Keratinocyte (primary cell): ENCODE data around the gene GRAMD2A. TPM values are rescaled to one million over a fixed set of nuclear protein-coding genes. Genes with fewer than 3 reads are reported as not detected.

ENCODE experiments used
- DNase-seq: peaks from one replicate; pipeline ENCODE4 v3.0.0-alpha.2; 2011; ENCODE audit warnings: low read depth, missing footprints, low spot score
- FAIRE-seq: peaks from 2 replicates; lab custom pipeline; 2011; peaks lifted over from hg19 to GRCh38; lab: Jason Lieb, UNC
- H2AFZ ChIP-seq: 2 replicates; pipeline ENCODE4 v1.6.0; 2012; ENCODE audit warnings: low read length, control low read depth, inconsistent platforms; ENCODE audit not compliant: control insufficient read depth
- H3K27ac ChIP-seq: 2 replicates; pipeline ENCODE4 v1.5.1; 2011; ENCODE audit warnings: low read length; ENCODE audit not compliant: control insufficient read depth, insufficient read depth
- H3K27me3 ChIP-seq: 3 replicates; pipeline ENCODE4 v1.6.0; 2011; ENCODE audit warnings: low read length; ENCODE audit not compliant: control insufficient read depth, insufficient read depth; ENCODE audit errors: extremely low read depth
- H3K36me3 ChIP-seq, 2 experiments: 2 replicates in 1 of 2; 3 replicates in 1 of 2; pipeline ENCODE4 v1.5.1; 2011; ENCODE audit warnings: low read length in 2 of 2, mild to moderate bottlenecking in 1 of 2; ENCODE audit not compliant: control insufficient read depth in 2 of 2, insufficient read depth in 2 of 2; ENCODE audit errors: extremely low read depth in 1 of 2
- H3K4me1 ChIP-seq: 3 replicates; pipeline ENCODE4 v1.5.1; 2011; ENCODE audit warnings: low read length; ENCODE audit not compliant: control insufficient read depth, insufficient read depth; ENCODE audit errors: extremely low read depth
- H3K4me2 ChIP-seq: 3 replicates; pipeline ENCODE4 v1.6.0; 2011; ENCODE audit warnings: low read depth, low read length; ENCODE audit not compliant: control insufficient read depth, insufficient read depth; ENCODE audit errors: extremely low read depth
- H3K4me3 ChIP-seq, 3 experiments: fragments of 200-600 bp in 1 of 3; sonication (generic) in 1 of 3; 2 replicates in 2 of 3; 3 replicates in 1 of 3; pipeline ENCODE4 v1.5.1; 2011 to 2016; ENCODE audit warnings: low read length in 3 of 3, mild to moderate bottlenecking in 3 of 3, control low read depth in 2 of 3, inconsistent platforms in 1 of 3, low read depth in 1 of 3, mixed read lengths in 1 of 3, mixed run types in 1 of 3, moderate library complexity in 1 of 3; ENCODE audit not compliant: control insufficient read depth in 2 of 3, insufficient read depth in 2 of 3; ENCODE audit errors: extremely low read depth in 1 of 3
- H3K79me2 ChIP-seq: 2 replicates; pipeline ENCODE4 v1.6.0; 2012; ENCODE audit warnings: low read length; ENCODE audit not compliant: control insufficient read depth, insufficient read depth
- H3K9ac ChIP-seq: 3 replicates; pipeline ENCODE4 v1.6.0; 2011; ENCODE audit warnings: low read length; ENCODE audit not compliant: control insufficient read depth, insufficient read depth; ENCODE audit errors: extremely low read depth
- H3K9me1 ChIP-seq: 3 replicates; pipeline ENCODE4 v1.6.0; 2011; ENCODE audit warnings: low read length; ENCODE audit not compliant: control insufficient read depth, insufficient read depth; ENCODE audit errors: extremely low read depth
- H3K9me3 ChIP-seq: 2 replicates; pipeline ENCODE4 v1.5.1; 2012; ENCODE audit warnings: low read depth, low read length; ENCODE audit not compliant: control insufficient read depth
- H4K20me1 ChIP-seq: 3 replicates; pipeline ENCODE4 v1.6.0; 2011; ENCODE audit warnings: low read length; ENCODE audit not compliant: control insufficient read depth, insufficient read depth; ENCODE audit errors: extremely low read depth
- CTCF ChIP-seq, 3 experiments: IDR thresholded peaks in 1 of 3; conservative IDR thresholded peaks in 1 of 3; optimal IDR thresholded peaks in 1 of 3; 2 replicates in 2 of 3; 3 replicates in 1 of 3; pipeline versions ENCODE3 to v1.5.1; 2011; ENCODE audit warnings: low read length in 3 of 3, mild to moderate bottlenecking in 3 of 3, moderate library complexity in 2 of 3, control low read depth in 1 of 3, inconsistent platforms in 1 of 3; ENCODE audit not compliant: insufficient read depth in 2 of 3; ENCODE audit errors: extremely low read depth in 1 of 3
- EZH2 ChIP-seq: IDR thresholded peaks from one replicate; pipeline ENCODE4 v1.6.1; 2012; ENCODE audit warnings: inconsistent platforms, mild to moderate bottlenecking, low read length, moderate library complexity
- dilution Hi-C: fragments of 300-500 bp; cut with MboI; formaldehyde crosslinking; loops from one replicate; pipeline ENCODE4 v1.7.0; 2020; ENCODE audit warnings: low sequenced_read_pairs; ENCODE audit not compliant: extremely low pct_ligation_motif_present
- polyA plus RNA-seq, 5 experiments: library from polyadenylated mRNA; depleted of rRNA in 3 of 5; stranded (reverse) in 3 of 5; stranded (forward) in 1 of 5; unstranded in 1 of 5; fragments of >200 nt; gene quantifications; 1 replicate in 1 of 5; 2 replicates in 3 of 5; 3 replicates in 1 of 5; pipeline versions ENCODE4 v1.2.1 to v1.2.3, GENCODE V29; 2011 to 2012; ENCODE audit warnings: missing spikeins in 2 of 5, low read depth in 1 of 5, low replicate concordance in 1 of 5

The GRAMD2A gene
- polyA plus RNA-seq, 1 donor (not counting 4 experiments of a cell fraction or from before 2014, with no cell fraction given) = 5.7 TPM

GRCh38 chr15:72231066-72231832 lies 33.7 kb upstream of the GRAMD2A start, which contains the start of gene PKM:
TSS of gene PKM (minus strand) at chr15:72231190. CDS start at chr15:72219097, 12,093 bp downstream.
- H3K4me3 ChIP-seq = peak within 1 kb of the TSS; percentile 83 to 95 (median 93)

GRCh38 chr15:72230197-72231065 lies 32.8 kb upstream of the GRAMD2A start:
- H3K36me3 ChIP-seq = peaks cover 6 to 20% of the 10 kb centered on the region in 2 experiments
- H3K4me2 ChIP-seq = peak overlapping the region; percentile 29
- H3K27me3 ChIP-seq = no peaks in the 10 kb centered on the region
- peaks cover 14% of the 10 kb centered on the region for H4K20me1 ChIP-seq
- H3K27ac ChIP-seq = peak overlapping the region; percentile 99
- dilution Hi-C loops = no loop called here
- H3K9ac ChIP-seq = peak overlapping the region; percentile 96
- FAIRE-seq (no peak), DNase-seq (no peak)
- H2AFZ ChIP-seq = no peak overlapping the region
- no peaks in the 10 kb centered on the region for H3K9me1 ChIP-seq
- no peaks in the 10 kb centered on the region for H3K9me3 ChIP-seq
- TF ChIP-seq CTCF (optimal IDR thresholded peaks at IDR 0.05 in 1 of 3, IDR thresholded peaks at IDR 0.05 in 1 of 3, conservative IDR thresholded peaks at IDR 0.05 in 1 of 3; ENCODE audit: extremely low read depth in 1 of 3, insufficient read depth in 2 of 3, low read length in 3 of 3) (no peak), EZH2 (no peak)
- peaks cover 51% of the 10 kb centered on the region for H3K79me2 ChIP-seq
- H3K4me3 ChIP-seq = peak overlapping the region; percentile 83 to 95 (median 93)
- H3K4me1 ChIP-seq = peaks cover 32% of the 10 kb centered on the region

More at GRCh38 chr15:72231066-72231832, 33.7 kb upstream of the GRAMD2A start, which contains the start of gene PKM:
- FAIRE-seq (no peak), DNase-seq (peak; percentile 87)
- Histone ChIP-seq H2AFZ (no peak within 1 kb of the TSS), H3K27me3 (no peaks in the 10 kb centered on the region), H4K20me1 (peaks cover 12% of the 10 kb centered on the region), H3K27ac (peak within 1 kb of the TSS; percentile 99), H3K79me2 (peaks cover 44% of the 10 kb centered on the region), H3K36me3 (peaks cover 4 to 13% of the 10 kb centered on the region in 2 experiments), H3K9me1 (no peaks in the 10 kb centered on the region), H3K9me3 (no peaks in the 10 kb centered on the region), H3K4me1 (peaks cover 25% of the 10 kb centered on the region), H3K9ac (peak within 1 kb of the TSS; percentile 96), H3K4me2 (peak within 1 kb of the TSS; percentile 93)
- no peak for TF ChIP-seq CTCF (optimal IDR thresholded peaks at IDR 0.05 in 1 of 3, IDR thresholded peaks at IDR 0.05 in 1 of 3, conservative IDR thresholded peaks at IDR 0.05 in 1 of 3; ENCODE audit: extremely low read depth in 1 of 3, insufficient read depth in 2 of 3, low read length in 3 of 3)
- no peak for TF ChIP-seq EZH2
- dilution Hi-C loops = no loop called here
